IMR-90 (cell line): Measurements from ENCODE around the gene RTKN. TPM values are rescaled to one million over a fixed set of nuclear protein-coding genes. Genes with fewer than 3 reads are reported as not detected.

ENCODE experiments used
- ATAC-seq: fragments of 200-7000 bp; cut with Tn5 transposase; 2 replicates; pipeline ENCODE4 v1.9.1; 2020; ENCODE audit warnings: low read depth, mild to moderate bottlenecking, moderate library complexity
- BruUV-seq: library from RNA; stranded (reverse); fragments of 400-500 nt; replicated peaks from 2 replicates; lab custom pipeline; 2021; lab: Mats Ljungman, UMichigan
- CTCF ChIA-PET: fragments of 300-600 bp; formaldehyde crosslinking; extraction: SDS; loops from one replicate; lab custom pipeline; 2021; ENCODE audit warnings: antibody characterized with exemption; lab: Yijun Ruan, JAX
- POLR2A ChIA-PET: fragments of 300-600 bp; sonication (Branson Sonifier 250); formaldehyde crosslinking; loops from one replicate; lab custom pipeline; 2022; ENCODE audit warnings: antibody characterized with exemption; ENCODE audit not compliant: unreplicated experiment; lab: Charles Lee
- DNase-seq: peaks from one replicate; pipeline ENCODE4 v3.0.0; 2013
- H2AFZ ChIP-seq: replicated peaks from 2 replicates; pipeline ENCODE3; 2013; ENCODE audit warnings: low read length, mild to moderate bottlenecking; ENCODE audit not compliant: poor library complexity
- H2AK5ac ChIP-seq: 2 replicates; pipeline ENCODE4 v1.6.1; 2013; ENCODE audit warnings: low read depth, low read length, inconsistent platforms
- H2AK9ac ChIP-seq: replicated peaks from 2 replicates; pipeline ENCODE3; 2013; ENCODE audit warnings: mild to moderate bottlenecking, low read depth, low read length, moderate library complexity; ENCODE audit not compliant: poor library complexity
- H2BK120ac ChIP-seq: 2 replicates; pipeline ENCODE4 v1.6.1; 2013; ENCODE audit warnings: low read depth, low read length, inconsistent platforms
- H2BK15ac ChIP-seq: 3 replicates; pipeline ENCODE4 v1.6.1; 2013; ENCODE audit warnings: low read depth, low read length, inconsistent platforms
- H2BK20ac ChIP-seq: 2 replicates; pipeline ENCODE4 v1.6.1; 2013; ENCODE audit warnings: low read depth, mild to moderate bottlenecking, inconsistent platforms, low read length, moderate library complexity
- H2BK5ac ChIP-seq: 2 replicates; pipeline ENCODE4 v1.6.1; 2013; ENCODE audit warnings: mild to moderate bottlenecking, low read depth, low read length, inconsistent platforms; ENCODE audit not compliant: poor library complexity, severe bottlenecking
- H3K14ac ChIP-seq: replicated peaks from 2 replicates; pipeline ENCODE4 v1.6.1; 2013; ENCODE audit warnings: low read depth, low read length, inconsistent platforms
- H3K18ac ChIP-seq: 2 replicates; pipeline ENCODE4 v1.6.1; 2013; ENCODE audit warnings: low read depth, low read length, control low read depth
- H3K23ac ChIP-seq: 2 replicates; pipeline ENCODE4 v1.6.1; 2013; ENCODE audit warnings: low read depth, low read length, inconsistent platforms
- H3K27ac ChIP-seq: 2 replicates; pipeline ENCODE4 v1.5.1; 2013; ENCODE audit warnings: mild to moderate bottlenecking, control low read depth, low read length; ENCODE audit not compliant: insufficient read depth
- H3K27me3 ChIP-seq: 2 replicates; pipeline ENCODE4 v1.6.1; 2013; ENCODE audit warnings: low read length; ENCODE audit not compliant: control insufficient read depth, insufficient read depth
- H3K36me3 ChIP-seq: 2 replicates; pipeline ENCODE4 v1.6.1; 2013; ENCODE audit warnings: low read length, mixed read lengths; ENCODE audit not compliant: control insufficient read depth, insufficient read depth
- H3K4ac ChIP-seq: 2 replicates; pipeline ENCODE4 v1.6.1; 2013; ENCODE audit warnings: low read depth, low read length, inconsistent platforms
- H3K4me1 ChIP-seq: 2 replicates; pipeline ENCODE4 v1.6.1; 2013; ENCODE audit warnings: low read length, mixed read lengths; ENCODE audit not compliant: control insufficient read depth, insufficient read depth
- H3K4me2 ChIP-seq: 2 replicates; pipeline ENCODE4 v1.6.1; 2013; ENCODE audit warnings: low read depth, mild to moderate bottlenecking, control low read depth, low read length, moderate library complexity
- H3K4me3 ChIP-seq: 2 replicates; pipeline ENCODE4 v1.5.1; 2013; ENCODE audit warnings: low read depth, mild to moderate bottlenecking, control low read depth, low read length, moderate library complexity; ENCODE audit not compliant: insufficient read depth
- H3K56ac ChIP-seq: 2 replicates; pipeline ENCODE4 v1.6.1; 2013; ENCODE audit warnings: low read length, inconsistent platforms; ENCODE audit not compliant: insufficient read depth; ENCODE audit errors: extremely low read depth
- H3K79me1 ChIP-seq, 2 experiments: 2 replicates each; pipeline ENCODE4 v1.6.1; 2013; ENCODE audit warnings: low read length in 2 of 2, inconsistent platforms in 1 of 2, low read depth in 1 of 2
- H3K9ac ChIP-seq: 2 replicates; pipeline ENCODE4 v1.6.1; 2013; ENCODE audit warnings: low read depth, low read length, control low read depth
- H3K9me1 ChIP-seq: 2 replicates; pipeline ENCODE4 v1.6.1; 2013; ENCODE audit warnings: low read length, inconsistent platforms; ENCODE audit not compliant: insufficient read depth
- H3K9me3 ChIP-seq: 2 replicates; pipeline ENCODE4 v1.6.1; 2013; ENCODE audit warnings: low read length; ENCODE audit not compliant: control insufficient read depth, insufficient read depth
- H4K20me1 ChIP-seq: 2 replicates; pipeline ENCODE4 v1.6.1; 2013; ENCODE audit warnings: low read length, inconsistent platforms; ENCODE audit not compliant: insufficient read depth
- H4K5ac ChIP-seq: 2 replicates; pipeline ENCODE4 v1.6.1; 2013; ENCODE audit warnings: mild to moderate bottlenecking, low read depth, low read length, control low read depth
- H4K8ac ChIP-seq, 2 experiments: 2 replicates each; pipeline ENCODE4 v1.6.1; 2013; ENCODE audit warnings: low read depth in 2 of 2, low read length in 2 of 2, control low read depth in 1 of 2, inconsistent platforms in 1 of 2
- H4K91ac ChIP-seq: 2 replicates; pipeline ENCODE4 v1.6.1; 2013; ENCODE audit warnings: low read depth, low read length, inconsistent platforms; ENCODE audit not compliant: insufficient read depth
- CEBPB ChIP-seq: IDR thresholded peaks from 2 replicates; pipeline ENCODE4 v1.6.1; 2012; ENCODE audit warnings: low read depth, low read length, improper control_type of control experiment
- CHD1 ChIP-seq: IDR thresholded peaks from 2 replicates; pipeline ENCODE4 v1.6.1; 2012; ENCODE audit warnings: low read depth, low read length, improper control_type of control experiment
- ELK1 ChIP-seq: fragments of 150-350 bp; IDR thresholded peaks from 2 replicates; pipeline ENCODE4 v1.6.1; 2016; ENCODE audit warnings: low read depth, mild to moderate bottlenecking, low read length, moderate library complexity, borderline replicate concordance
- FOS ChIP-seq: fragments of 150-350 bp; IDR thresholded peaks from 2 replicates; pipeline ENCODE4 v1.6.1; 2016; ENCODE audit warnings: low read depth, low read length
- MAZ ChIP-seq: IDR thresholded peaks from 2 replicates; pipeline ENCODE4 v1.6.1; 2012; ENCODE audit warnings: low read depth, mild to moderate bottlenecking, low read length, improper control_type of control experiment, moderate library complexity, borderline replicate concordance
- MXI1 ChIP-seq: IDR thresholded peaks from 2 replicates; pipeline ENCODE4 v1.6.1; 2012; ENCODE audit warnings: low read depth, mild to moderate bottlenecking, low read length, moderate library complexity, borderline replicate concordance
- RAD21 ChIP-seq: IDR thresholded peaks from 2 replicates; pipeline ENCODE4 v1.6.1; 2012; ENCODE audit warnings: low read length, improper control_type of control experiment
- RFX5 ChIP-seq: IDR thresholded peaks from 2 replicates; pipeline ENCODE4 v1.8.0; 2012; ENCODE audit warnings: low read depth, mild to moderate bottlenecking, low read length, moderate library complexity
- SMC3 ChIP-seq: fragments of 150-350 bp; IDR thresholded peaks from 2 replicates; pipeline ENCODE4 v1.6.1; 2016; ENCODE audit warnings: low read depth, mild to moderate bottlenecking, antibody characterized with exemption, low read length, moderate library complexity
- WGBS, 2 experiments: methylation state at CpG; one replicate each; pipeline versions ENCODE4 v1.1.5 to v1.1.7; 2013; ENCODE audit warnings: missing lambda C conversion rate in 2 of 2; ENCODE audit not compliant: insufficient read length in 1 of 2; ENCODE audit errors: extremely low coverage in 2 of 2; 5-methylcytosine and 5-hydroxymethylcytosine counted together
- dilution Hi-C: fragments of 300-500 bp; cut with HindIII; formaldehyde crosslinking; loops from one replicate; pipeline ENCODE4 v1.14.3; 2018; ENCODE audit warnings: low sequenced_read_pairs; ENCODE audit not compliant: unreplicated experiment
- in situ Hi-C: fragments of 300-500 bp; cut with MboI; formaldehyde crosslinking; loops from 3 replicates; pipeline ENCODE4 v1.14.3; 2019; ENCODE audit warnings: low sequenced_read_pairs, inconsistent platforms, mixed read lengths
- intact Hi-C: fragments of 100-400 bp; cut with micrococcal nuclease; formaldehyde crosslinking; loops from 2 replicates; pipeline ENCODE4 v1.10.0; 2022
- polyA plus RNA-seq, 3 experiments: library from polyadenylated mRNA; depleted of rRNA; stranded (reverse); fragments of >200 nt; gene quantifications; 2 replicates each; pipeline ENCODE4 v1.2.3, GENCODE V29; 2012; ENCODE audit warnings: low replicate concordance in 1 of 3
- total RNA-seq: library from RNA; depleted of rRNA; stranded (reverse); fragments of >200 nt; gene quantifications from 2 replicates; pipeline ENCODE4 v1.2.3, GENCODE V29; 2012

RTKN gene
- total and polyA plus RNA-seq, 2 of the 4 experiments (the other 2 are of a cell fraction): 11.1 to 19.7 TPM

- no peak overlapping the region for H4K8ac ChIP-seq
- ChIA-PET CTCF (no interaction called here), POLR2A (no interaction called here)
- no peak for TF ChIP-seq RAD21
- no peak for TF ChIP-seq FOS
- TF ChIP-seq CEBPB: no peak
- no peak for TF ChIP-seq RFX5
- TF ChIP-seq MAZ: no peak
- TF ChIP-seq ELK1: no peak
- no peak for TF ChIP-seq SMC3
- TF ChIP-seq MXI1: no peak
- no peak for TF ChIP-seq CHD1
- H2AFZ ChIP-seq: no peak overlapping the region
- no TSS peak for BruUV-seq
- H3K4ac ChIP-seq: no peak overlapping the region
- no peak overlapping the region for H3K27ac ChIP-seq
- WGBS, 2 experiments: no CpG with 5 or more reads among the region's 2 CpGs
- no peak overlapping the region for H3K18ac ChIP-seq
- H3K4me3 ChIP-seq: no peak overlapping the region
- no peak overlapping the region for H2AK5ac ChIP-seq
- H3K27me3 ChIP-seq: peaks cover 5% of the 10 kb centered on the region; the same call in 1 of the 2 replicates
- intact Hi-C loops: no loop called here
- dilution Hi-C loops: no loop called here
- H4K5ac ChIP-seq: no peak overlapping the region
- no peak for DNase-seq
- in situ Hi-C loops: no loop called here
- no peak overlapping the region for H4K91ac ChIP-seq
- H2BK5ac ChIP-seq: no peak overlapping the region
- no peaks in the 10 kb centered on the region for H4K20me1 ChIP-seq
- no peak overlapping the region for H3K14ac ChIP-seq
- no peaks in the 10 kb centered on the region for H3K79me1 ChIP-seq
- H2BK120ac ChIP-seq: no peak overlapping the region
- no peak overlapping the region for H3K23ac ChIP-seq
- no peak for ATAC-seq
- H2BK20ac ChIP-seq: no peak overlapping the region
- H3K9me3 ChIP-seq: no peaks in the 10 kb centered on the region
- H2BK15ac ChIP-seq: no peak overlapping the region
- H3K9ac ChIP-seq: no peak overlapping the region
- H3K56ac ChIP-seq: no peak overlapping the region
- no peak overlapping the region for H2AK9ac ChIP-seq
- no peaks in the 10 kb centered on the region for H3K36me3 ChIP-seq
- no peaks in the 10 kb centered on the region for H3K9me1 ChIP-seq
- H3K4me1 ChIP-seq: no peaks in the 10 kb centered on the region
- no peak overlapping the region for H3K4me2 ChIP-seq
Observed at GRCh38 chr2:74448771-74449170, 7.0 kb upstream of the RTKN start.
